ENCODE measurements around the gene SH2D1A. TPM values are rescaled to one million over a fixed set of nuclear protein-coding genes. Genes with fewer than 3 reads are reported as not detected.

SH2D1A gene
- polyA plus RNA-seq, 1 donor (not counting 4 experiments of a cell fraction or from before 2014, with no cell fraction given) = 0.04 TPM

DNA sequence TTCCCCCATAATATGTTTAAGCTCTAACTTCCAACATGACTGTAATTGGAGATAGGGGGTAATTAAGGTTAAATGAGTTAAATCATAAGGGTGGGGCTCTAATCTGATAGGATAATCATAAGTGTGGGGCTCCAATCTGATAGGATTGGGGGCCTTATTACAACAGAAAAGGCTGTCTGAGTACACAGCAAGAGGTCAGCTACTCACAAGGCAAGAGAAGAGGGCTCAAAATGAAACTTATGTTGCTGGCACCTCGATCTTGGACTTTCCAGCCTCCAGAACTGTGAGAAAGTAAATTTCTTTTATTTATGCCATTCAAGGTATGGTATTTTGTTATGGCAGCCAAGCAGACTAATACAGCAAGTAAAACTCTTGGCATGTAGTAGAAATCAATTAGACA lies 16.4 kb downstream of the SH2D1A start:
- dilution Hi-C loops (cut with MboI; ENCODE audit: extremely low pct_ligation_motif_present, low sequenced_read_pairs) = no loop called here
- H2AFZ ChIP-seq (ENCODE audit: control insufficient read depth, low read length) = no peak overlapping the region
- no peak for FAIRE-seq

DNA sequence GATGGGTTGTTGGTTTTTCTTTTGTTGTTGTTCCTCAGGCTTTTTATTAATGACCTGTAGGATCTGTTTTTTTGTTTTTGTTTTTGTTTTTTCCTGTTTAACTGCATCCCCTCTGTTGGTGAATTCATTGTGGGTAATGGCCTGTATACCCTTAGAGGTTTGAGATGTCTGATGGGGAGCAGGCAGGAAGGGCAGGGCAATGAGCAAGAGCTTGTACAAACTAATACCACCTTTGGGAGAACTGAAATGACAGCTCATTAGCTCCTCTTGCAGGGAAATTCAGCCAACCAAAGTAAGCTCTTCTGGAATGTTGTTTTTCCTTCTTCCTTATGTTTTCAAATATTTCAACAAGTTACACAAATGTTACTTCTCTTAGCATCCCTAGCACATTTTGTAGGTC lies 23.4 kb downstream of the SH2D1A start:
- TF ChIP-seq, protein P1, sequence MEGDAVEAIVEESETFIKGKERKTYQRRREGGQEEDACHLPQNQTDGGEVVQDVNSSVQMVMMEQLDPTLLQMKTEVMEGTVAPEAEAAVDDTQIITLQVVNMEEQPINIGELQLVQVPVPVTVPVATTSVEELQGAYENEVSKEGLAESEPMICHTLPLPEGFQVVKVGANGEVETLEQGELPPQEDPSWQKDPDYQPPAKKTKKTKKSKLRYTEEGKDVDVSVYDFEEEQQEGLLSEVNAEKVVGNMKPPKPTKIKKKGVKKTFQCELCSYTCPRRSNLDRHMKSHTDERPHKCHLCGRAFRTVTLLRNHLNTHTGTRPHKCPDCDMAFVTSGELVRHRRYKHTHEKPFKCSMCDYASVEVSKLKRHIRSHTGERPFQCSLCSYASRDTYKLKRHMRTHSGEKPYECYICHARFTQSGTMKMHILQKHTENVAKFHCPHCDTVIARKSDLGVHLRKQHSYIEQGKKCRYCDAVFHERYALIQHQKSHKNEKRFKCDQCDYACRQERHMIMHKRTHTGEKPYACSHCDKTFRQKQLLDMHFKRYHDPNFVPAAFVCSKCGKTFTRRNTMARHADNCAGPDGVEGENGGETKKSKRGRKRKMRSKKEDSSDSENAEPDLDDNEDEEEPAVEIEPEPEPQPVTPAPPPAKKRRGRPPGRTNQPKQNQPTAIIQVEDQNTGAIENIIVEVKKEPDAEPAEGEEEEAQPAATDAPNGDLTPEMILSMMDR (optimal IDR thresholded peaks at IDR 0.05 in 1 of 3, IDR thresholded peaks at IDR 0.05 in 1 of 3, conservative IDR thresholded peaks at IDR 0.05 in 1 of 3; ENCODE audit: extremely low read depth in 1 of 3, insufficient read depth in 2 of 3, low read length in 3 of 3) = no peak
- TF ChIP-seq EZH2 (IDR thresholded peaks at IDR 0.05; ENCODE audit: low read length) = no peak
- Histone ChIP-seq H3K9me3 (ENCODE audit: control insufficient read depth, low read depth, low read length) (no peaks in the 10 kb centered on the region), H3K4me2 (ENCODE audit: control insufficient read depth, extremely low read depth, insufficient read depth, low read depth, low read length) (no peak overlapping the region), H4K20me1 (ENCODE audit: control insufficient read depth, extremely low read depth, insufficient read depth, low read length) (no peaks in the 10 kb centered on the region), H3K4me3 (ENCODE audit: control insufficient read depth in 2 of 3, extremely low read depth in 1 of 3, insufficient read depth in 2 of 3, low read depth in 1 of 3, low read length in 3 of 3) (no peak overlapping the region), H3K9ac (ENCODE audit: control insufficient read depth, extremely low read depth, insufficient read depth, low read length) (no peak overlapping the region), H3K4me1 (ENCODE audit: control insufficient read depth, extremely low read depth, insufficient read depth, low read length) (no peaks in the 10 kb centered on the region), H2AFZ (ENCODE audit: control insufficient read depth, low read length) (no peak overlapping the region), H3K36me3 (ENCODE audit: control insufficient read depth in 2 of 2, extremely low read depth in 1 of 2, insufficient read depth in 2 of 2, low read length in 2 of 2) (no peaks in the 10 kb centered on the region), H3K79me2 (ENCODE audit: control insufficient read depth, insufficient read depth, low read length) (no peaks in the 10 kb centered on the region), H3K27me3 (ENCODE audit: control insufficient read depth, extremely low read depth, insufficient read depth, low read length) (no peaks in the 10 kb centered on the region), H3K27ac (ENCODE audit: control insufficient read depth, insufficient read depth, low read length) (no peak overlapping the region), H3K9me1 (ENCODE audit: control insufficient read depth, extremely low read depth, insufficient read depth, low read length) (no peaks in the 10 kb centered on the region)
- FAIRE-seq (peak; percentile 23), DNase-seq (ENCODE audit: low read depth, low spot score) (no peak)
- dilution Hi-C loops (cut with MboI; ENCODE audit: extremely low pct_ligation_motif_present, low sequenced_read_pairs) = no loop called here

More for the DNA sequence above, 16.4 kb downstream of the SH2D1A start:
- Histone ChIP-seq H3K9me3 (ENCODE audit: control insufficient read depth, low read depth, low read length) (no peaks in the 10 kb centered on the region), H3K79me2 (ENCODE audit: control insufficient read depth, insufficient read depth, low read length) (no peaks in the 10 kb centered on the region), H3K9me1 (ENCODE audit: control insufficient read depth, extremely low read depth, insufficient read depth, low read length) (no peaks in the 10 kb centered on the region), H3K4me2 (ENCODE audit: control insufficient read depth, extremely low read depth, insufficient read depth, low read depth, low read length) (no peak overlapping the region), H3K36me3 (ENCODE audit: control insufficient read depth in 2 of 2, extremely low read depth in 1 of 2, insufficient read depth in 2 of 2, low read length in 2 of 2) (no peaks in the 10 kb centered on the region), H3K4me3 (ENCODE audit: control insufficient read depth in 2 of 3, extremely low read depth in 1 of 3, insufficient read depth in 2 of 3, low read depth in 1 of 3, low read length in 3 of 3) (no peak overlapping the region), H3K4me1 (ENCODE audit: control insufficient read depth, extremely low read depth, insufficient read depth, low read length) (no peaks in the 10 kb centered on the region), H3K27ac (ENCODE audit: control insufficient read depth, insufficient read depth, low read length) (no peak overlapping the region), H3K27me3 (ENCODE audit: control insufficient read depth, extremely low read depth, insufficient read depth, low read length) (no peaks in the 10 kb centered on the region), H3K9ac (ENCODE audit: control insufficient read depth, extremely low read depth, insufficient read depth, low read length) (no peak overlapping the region), H4K20me1 (ENCODE audit: control insufficient read depth, extremely low read depth, insufficient read depth, low read length) (no peaks in the 10 kb centered on the region)
- TF ChIP-seq EZH2 (IDR thresholded peaks at IDR 0.05; ENCODE audit: low read length) = no peak
- TF ChIP-seq, protein P1 (optimal IDR thresholded peaks at IDR 0.05 in 1 of 3, IDR thresholded peaks at IDR 0.05 in 1 of 3, conservative IDR thresholded peaks at IDR 0.05 in 1 of 3; ENCODE audit: extremely low read depth in 1 of 3, insufficient read depth in 2 of 3, low read length in 3 of 3) = no peak
- DNase-seq (ENCODE audit: low read depth, low spot score) = no peak
